Mesenchymal stem cell (in vitro differentiated cells and primary cell): ENCODE data around the gene BCKDK.
"Not testable (repeated sequence)": the region's sequence is repeated elsewhere in the genome, so short reads cannot be mapped to it uniquely, and the experiment has no call there.

Experiments used
- DNase-seq: peaks from one replicate; pipeline ENCODE4 v3.0.0-alpha.2; 2013
- H2AFZ ChIP-seq: one replicate; pipeline ENCODE4 v1.6.1; 2013; ENCODE audit warnings: low read depth, mild to moderate bottlenecking, control low read depth, inconsistent platforms, low read length, moderate library complexity
- H2AK5ac ChIP-seq: 2 replicates; pipeline ENCODE4 v1.6.1; 2013; ENCODE audit warnings: low read length, moderate library complexity, mild to moderate bottlenecking, inconsistent platforms; ENCODE audit not compliant: severe bottlenecking
- H2BK120ac ChIP-seq: one replicate; pipeline ENCODE4 v1.6.1; 2013; ENCODE audit warnings: low read depth, mild to moderate bottlenecking, inconsistent platforms, low read length, moderate library complexity
- H2BK12ac ChIP-seq, 2 experiments: one replicate each; pipeline ENCODE4 v1.6.1; 2013; ENCODE audit warnings: inconsistent platforms in 2 of 2, low read length in 2 of 2, mild to moderate bottlenecking in 2 of 2, moderate library complexity in 2 of 2, control low read depth in 1 of 2
- H2BK15ac ChIP-seq: one replicate; pipeline ENCODE4 v1.6.1; 2013; ENCODE audit warnings: mild to moderate bottlenecking, low read depth, inconsistent platforms; ENCODE audit not compliant: poor library complexity, severe bottlenecking
- H2BK5ac ChIP-seq: 2 replicates; pipeline ENCODE4 v1.6.1; 2013; ENCODE audit warnings: low read depth, mild to moderate bottlenecking, low read length, control low read depth, inconsistent platforms; ENCODE audit not compliant: poor library complexity, severe bottlenecking
- H3K14ac ChIP-seq, 2 experiments: one replicate each; pipeline ENCODE4 v1.6.1; 2013; ENCODE audit warnings: inconsistent platforms in 2 of 2, low read length in 2 of 2, control low read depth in 1 of 2, mild to moderate bottlenecking in 1 of 2, moderate library complexity in 1 of 2
- H3K18ac ChIP-seq, 2 experiments: one replicate each; pipeline ENCODE4 v1.6.1; 2013; ENCODE audit warnings: inconsistent platforms in 2 of 2, low read length in 2 of 2, control low read depth in 1 of 2, low read depth in 1 of 2, mild to moderate bottlenecking in 1 of 2
- H3K23ac ChIP-seq, 2 experiments: one replicate each; pipeline ENCODE4 v1.6.1; 2013; ENCODE audit warnings: inconsistent platforms in 2 of 2, low read length in 2 of 2, mild to moderate bottlenecking in 2 of 2, moderate library complexity in 2 of 2, control low read depth in 1 of 2
- H3K27ac ChIP-seq: 2 replicates; pipeline ENCODE4 v1.5.1; 2013; ENCODE audit warnings: mild to moderate bottlenecking, moderate library complexity, low read length, control low read depth, inconsistent platforms; ENCODE audit not compliant: poor library complexity, severe bottlenecking
- H3K27me3 ChIP-seq, 2 experiments: 2 replicates each; pipeline versions ENCODE4 v1.6.1 to v1.7.0; 2013; ENCODE audit warnings: low read length in 2 of 2, mild to moderate bottlenecking in 2 of 2, moderate library complexity in 2 of 2, control low read depth in 1 of 2, inconsistent platforms in 1 of 2; ENCODE audit not compliant: control insufficient read depth in 1 of 2, insufficient read depth in 1 of 2
- H3K36me3 ChIP-seq, 2 experiments: 2 replicates each; pipeline versions ENCODE4 v1.6.1 to v1.7.0; 2013; ENCODE audit warnings: low read length in 2 of 2, control low read depth in 1 of 2, inconsistent platforms in 1 of 2, low read depth in 1 of 2, mild to moderate bottlenecking in 1 of 2; ENCODE audit not compliant: insufficient read depth in 2 of 2, control insufficient read depth in 1 of 2
- H3K4ac ChIP-seq, 2 experiments: one replicate each; pipeline ENCODE4 v1.6.1; 2013; ENCODE audit warnings: inconsistent platforms in 2 of 2, low read length in 2 of 2, mild to moderate bottlenecking in 2 of 2, moderate library complexity in 2 of 2, control low read depth in 1 of 2, low read depth in 1 of 2
- H3K4me1 ChIP-seq: 2 replicates; pipeline ENCODE4 v1.6.1; 2013; ENCODE audit warnings: low read depth, low read length, control low read depth; ENCODE audit not compliant: control insufficient read depth, insufficient read depth
- H3K4me2 ChIP-seq: 2 replicates; pipeline ENCODE4 v1.6.1; 2013; ENCODE audit warnings: low read length, mild to moderate bottlenecking, inconsistent platforms; ENCODE audit not compliant: poor library complexity, severe bottlenecking
- H3K4me3 ChIP-seq, 2 experiments: 2 replicates each; pipeline versions ENCODE4 v1.5.1 to v1.7.0; 2013; ENCODE audit warnings: low read length in 2 of 2, mild to moderate bottlenecking in 2 of 2, control low read depth in 1 of 2, low read depth in 1 of 2; ENCODE audit not compliant: insufficient read depth in 1 of 2
- H3K79me1 ChIP-seq: replicated peaks from 2 replicates; pipeline ENCODE4 v1.6.1; 2013; ENCODE audit warnings: mild to moderate bottlenecking, control low read depth, low read length, inconsistent platforms; ENCODE audit not compliant: poor library complexity, severe bottlenecking
- H3K9ac ChIP-seq: 2 replicates; pipeline ENCODE4 v1.7.0; 2013; ENCODE audit warnings: mild to moderate bottlenecking, low read length, moderate library complexity
- H3K9me3 ChIP-seq: 2 replicates; pipeline ENCODE4 v1.7.0; 2013; ENCODE audit warnings: mild to moderate bottlenecking, low read length; ENCODE audit not compliant: control insufficient read depth
- H4K8ac ChIP-seq: one replicate; pipeline ENCODE4 v1.6.1; 2013; ENCODE audit warnings: inconsistent platforms, mild to moderate bottlenecking, low read length, moderate library complexity
- H4K91ac ChIP-seq: one replicate; pipeline ENCODE4 v1.6.1; 2013; ENCODE audit warnings: mild to moderate bottlenecking, low read length, inconsistent platforms
- WGBS: methylation state at CpG from one replicate; pipeline ENCODE4 v1.1.7; 2013; ENCODE audit warnings: mixed read lengths; 5-methylcytosine and 5-hydroxymethylcytosine counted together

The BCKDK gene

GRCh38 chr16:31149332-31149731 lies 41.1 kb downstream of the BCKDK start:
- Histone ChIP-seq H2AFZ (no peak overlapping the region), H3K27ac (no peak overlapping the region), H3K27me3 (peaks cover 48 to 61% of the 10 kb centered on the region in 2 experiments), H2BK12ac (no peak overlapping the region), H3K14ac (no peak overlapping the region), H3K9ac (no peak overlapping the region), H4K91ac (no peak overlapping the region), H3K36me3 (no peaks in the 10 kb centered on the region), H3K9me3 (no peaks in the 10 kb centered on the region), H4K8ac (no peak overlapping the region), H2BK5ac (no peak overlapping the region), H3K4me3 (no peak overlapping the region), H3K4ac (no peak overlapping the region), H3K23ac (no peak overlapping the region), H3K4me1 (peaks cover 5% of the 10 kb centered on the region), H3K4me2 (no peak overlapping the region), H2AK5ac (no peak overlapping the region), H3K18ac (no peak overlapping the region), H2BK15ac (no peak overlapping the region), H3K79me1 (no peaks in the 10 kb centered on the region), H2BK120ac (no peak overlapping the region)
- 74% methylated on average over 5 of the region's 5 CpGs for WGBS
- DNase-seq: no peak

DNA sequence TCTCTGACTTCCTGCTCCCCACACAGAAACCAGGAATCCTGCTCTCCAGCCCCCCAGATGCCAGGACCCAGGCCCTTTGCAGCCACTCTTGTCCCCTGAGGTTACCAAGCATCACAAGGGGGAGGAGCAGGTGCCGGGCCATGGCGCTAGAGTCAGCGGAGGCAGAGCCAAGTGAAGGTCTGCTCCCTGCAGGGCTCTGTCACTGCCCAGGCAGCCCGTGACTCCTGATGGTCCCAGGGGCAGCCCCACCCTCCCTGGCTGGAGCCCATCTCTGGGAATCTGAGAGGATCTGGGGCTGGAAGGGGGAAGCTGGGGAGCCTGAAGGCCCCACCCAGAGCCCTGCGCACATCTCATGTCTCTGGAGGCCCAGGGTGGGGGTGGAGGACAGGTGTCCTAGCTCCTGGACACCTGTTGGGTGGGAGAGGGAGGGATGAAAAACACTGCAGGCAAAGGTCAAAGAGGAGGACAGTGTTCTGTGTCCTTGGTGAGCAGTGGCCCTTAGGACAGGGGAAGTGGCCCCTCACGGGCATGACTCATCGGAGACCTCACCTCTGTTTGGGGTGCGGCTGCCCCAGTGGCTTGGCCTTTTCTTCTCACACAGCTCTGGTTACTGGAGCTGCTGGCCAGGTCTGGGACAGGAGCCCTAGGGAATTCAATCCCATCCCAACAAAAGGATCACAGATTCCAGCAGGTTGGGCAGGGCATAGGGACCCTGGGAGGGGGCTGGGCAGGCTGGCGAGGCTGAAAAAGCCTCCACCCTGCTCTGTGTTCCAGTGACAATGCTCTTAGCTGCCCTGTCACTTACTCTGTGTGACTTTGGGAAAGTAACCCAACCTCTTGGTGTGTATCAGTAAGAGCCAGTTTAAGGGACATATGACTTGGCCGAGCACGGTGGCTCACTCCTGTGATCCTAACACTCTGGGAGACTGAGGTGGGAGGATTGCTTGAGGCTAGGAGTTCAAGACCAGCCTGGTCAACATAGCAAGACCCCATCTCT lies 42.0 kb downstream of the BCKDK start, which contains the start of gene PRSS36:
Gene PRSS36 (minus strand): TSS at position 173 of the 997 bp plus-strand sequence. CDS start 31 bp downstream, at position 142.
- Histone ChIP-seq H2AFZ (no peak within 1 kb of the TSS), H3K4me2 (no peak within 1 kb of the TSS), H3K4ac (no peak within 1 kb of the TSS), H3K79me1 (no peaks in the 10 kb centered on the region), H2BK5ac (no peak within 1 kb of the TSS), H2BK12ac (no peak within 1 kb of the TSS), H2BK15ac (no peak within 1 kb of the TSS), H3K23ac (no peak within 1 kb of the TSS), H3K9ac (no peak within 1 kb of the TSS), H3K18ac (no peak within 1 kb of the TSS), H3K36me3 (no peaks in the 10 kb centered on the region), H3K14ac (no peak within 1 kb of the TSS), H3K9me3 (no peaks in the 10 kb centered on the region), H4K8ac (no peak within 1 kb of the TSS), H3K27ac (no peak within 1 kb of the TSS), H4K91ac (no peak within 1 kb of the TSS), H2AK5ac (no peak within 1 kb of the TSS), H3K4me1 (peaks cover 5% of the 10 kb centered on the region), H3K27me3 (peaks cover 48 to 61% of the 10 kb centered on the region in 2 experiments), H2BK120ac (no peak within 1 kb of the TSS), H3K4me3 (peak within 1 kb of the TSS in 1 of 2 experiments; percentile 8)
- WGBS: 71% methylated on average over 10 of the region's 11 CpGs
- DNase-seq: no peak

GRCh38 chr16:31150976-31151375 lies 42.8 kb downstream of the BCKDK start:
- not testable (repeated sequence) for H3K23ac ChIP-seq, H2BK5ac ChIP-seq, H3K79me1 ChIP-seq, H3K27ac ChIP-seq, DNase-seq, H2AFZ ChIP-seq, H3K9ac ChIP-seq, H2BK15ac ChIP-seq, H3K4me1 ChIP-seq, H3K4me3 ChIP-seq, H3K36me3 ChIP-seq, H4K8ac ChIP-seq, H2BK12ac ChIP-seq, H3K4ac ChIP-seq, H3K14ac ChIP-seq, H2BK120ac ChIP-seq, H3K4me2 ChIP-seq, H3K18ac ChIP-seq, H3K9me3 ChIP-seq, H4K91ac ChIP-seq, H2AK5ac ChIP-seq
- H3K27me3 ChIP-seq: peaks cover 42 to 54% of the 10 kb centered on the region in 2 experiments
- 76% methylated on average over 4 of the region's 6 CpGs for WGBS

- Histone ChIP-seq H3K27ac (no peak overlapping the region), H3K9me3 (no peaks in the 10 kb centered on the region), H3K14ac (no peak overlapping the region), H3K36me3 (no peaks in the 10 kb centered on the region), H2BK12ac (no peak overlapping the region), H2BK120ac (no peak overlapping the region), H3K4me3 (no peak overlapping the region), H4K8ac (no peak overlapping the region), H3K18ac (no peak overlapping the region), H2BK15ac (no peak overlapping the region), H3K27me3 (peaks cover 0 to 9% of the 10 kb centered on the region in 2 experiments), H3K79me1 (no peaks in the 10 kb centered on the region), H2BK5ac (no peak overlapping the region), H4K91ac (no peak overlapping the region), H2AK5ac (no peak overlapping the region), H3K4me1 (no peaks in the 10 kb centered on the region), H3K4ac (no peak overlapping the region), H3K4me2 (no peak overlapping the region), H3K23ac (no peak overlapping the region), H3K9ac (no peak overlapping the region), H2AFZ (no peak overlapping the region)
- no peak for DNase-seq
- WGBS: 82% methylated on average over 8 of the region's 8 CpGs
These were observed 49.0 kb downstream of the BCKDK start for GRCh38 chr16:31157136-31157535.
